Islet precursor cell (in vitro differentiated cells): ENCODE data around the gene ST3GAL3.

Source experiments
- DNase-seq: peaks from one replicate; pipeline ENCODE4 v3.0.0-alpha.2; 2018

ST3GAL3 gene

DNA sequence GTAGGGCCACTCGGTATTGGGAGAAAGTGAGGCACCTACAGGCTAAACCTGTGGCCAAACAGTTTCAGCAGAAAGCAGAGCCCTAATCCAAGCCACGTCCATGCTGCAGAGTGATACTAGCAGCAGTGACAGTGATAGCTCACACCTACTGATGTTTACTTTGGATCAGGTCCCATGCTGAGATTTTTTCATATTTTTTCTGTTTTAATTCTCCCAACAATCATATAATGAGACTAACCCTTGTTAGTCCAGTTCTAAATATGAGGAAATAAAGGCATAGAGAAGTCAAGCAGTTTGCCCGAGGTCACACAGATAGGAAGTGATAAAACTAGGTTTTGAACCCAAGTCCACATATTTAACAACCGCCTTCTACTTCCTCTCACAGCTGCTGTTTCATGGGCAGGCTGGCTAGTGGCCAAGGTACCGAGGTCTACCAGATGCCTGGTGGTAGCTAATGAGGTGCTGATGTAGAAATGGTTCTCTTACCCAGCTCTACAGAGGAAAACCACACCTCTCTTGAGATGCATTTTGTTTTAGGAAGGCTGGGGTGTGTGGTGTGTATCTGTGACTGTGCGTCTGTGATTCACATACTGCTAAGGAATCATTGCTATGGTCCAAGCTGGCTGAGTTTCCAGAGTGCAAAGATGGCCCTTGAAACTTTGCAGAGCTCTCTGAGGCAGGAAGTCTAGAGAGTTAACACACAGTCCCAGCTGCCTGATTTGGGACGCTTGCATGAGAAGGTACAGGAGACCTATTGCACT is 146.0 kb downstream of the ST3GAL3 start:
- peak; percentile 49 for DNase-seq

GRCh38 chr1:43854473-43854872 is 147.1 kb downstream of the ST3GAL3 start:
- peak; percentile 20 for DNase-seq

GRCh38 chr1:43856188-43856587 is 148.9 kb downstream of the ST3GAL3 start:
- no peak for DNase-seq

DNA sequence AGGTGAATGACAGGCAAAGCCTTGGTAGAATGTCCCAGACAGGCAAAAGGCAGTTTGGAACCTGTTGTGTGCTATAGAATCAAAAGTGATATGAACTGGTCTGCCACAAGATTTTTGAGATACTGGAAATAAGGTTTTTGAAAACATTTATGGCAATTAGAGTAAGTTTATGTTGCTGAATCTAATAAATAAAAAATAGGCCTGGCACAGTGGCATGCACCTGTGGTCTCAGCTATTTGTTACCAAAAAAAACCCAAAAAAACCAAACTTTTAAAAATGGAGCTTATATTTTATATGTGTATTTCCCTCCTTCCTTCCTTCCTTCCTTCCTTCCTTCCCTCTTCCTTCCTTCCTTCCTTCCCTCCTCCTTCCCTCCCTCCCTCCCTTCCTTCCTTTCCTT is 149.8 kb downstream of the ST3GAL3 start:
- peak; percentile 4 for DNase-seq

- DNase-seq: peak; percentile 99
Observed at GRCh38 chr1:43858324-43858723, 151.0 kb downstream of the ST3GAL3 start.

DNA sequence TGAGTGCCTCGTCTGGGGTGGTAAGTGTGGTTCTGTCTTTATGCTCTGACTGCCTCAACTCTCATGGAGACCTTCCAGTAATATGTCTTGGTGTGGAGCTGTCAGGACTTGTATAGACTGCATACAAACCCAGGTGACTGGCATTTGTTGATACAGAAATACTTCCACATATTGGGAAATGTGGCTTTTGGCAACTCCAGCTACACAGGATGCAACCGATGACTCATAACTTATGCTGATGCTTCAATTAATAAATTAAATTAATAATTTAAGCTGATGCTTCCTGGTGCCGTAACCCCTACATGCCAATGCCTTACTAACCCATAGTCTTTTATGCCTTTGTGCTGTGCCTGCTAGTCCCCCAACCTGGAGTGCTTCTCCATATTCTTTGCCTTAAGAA is 154.0 kb downstream of the ST3GAL3 start:
- DNase-seq: no peak

DNA sequence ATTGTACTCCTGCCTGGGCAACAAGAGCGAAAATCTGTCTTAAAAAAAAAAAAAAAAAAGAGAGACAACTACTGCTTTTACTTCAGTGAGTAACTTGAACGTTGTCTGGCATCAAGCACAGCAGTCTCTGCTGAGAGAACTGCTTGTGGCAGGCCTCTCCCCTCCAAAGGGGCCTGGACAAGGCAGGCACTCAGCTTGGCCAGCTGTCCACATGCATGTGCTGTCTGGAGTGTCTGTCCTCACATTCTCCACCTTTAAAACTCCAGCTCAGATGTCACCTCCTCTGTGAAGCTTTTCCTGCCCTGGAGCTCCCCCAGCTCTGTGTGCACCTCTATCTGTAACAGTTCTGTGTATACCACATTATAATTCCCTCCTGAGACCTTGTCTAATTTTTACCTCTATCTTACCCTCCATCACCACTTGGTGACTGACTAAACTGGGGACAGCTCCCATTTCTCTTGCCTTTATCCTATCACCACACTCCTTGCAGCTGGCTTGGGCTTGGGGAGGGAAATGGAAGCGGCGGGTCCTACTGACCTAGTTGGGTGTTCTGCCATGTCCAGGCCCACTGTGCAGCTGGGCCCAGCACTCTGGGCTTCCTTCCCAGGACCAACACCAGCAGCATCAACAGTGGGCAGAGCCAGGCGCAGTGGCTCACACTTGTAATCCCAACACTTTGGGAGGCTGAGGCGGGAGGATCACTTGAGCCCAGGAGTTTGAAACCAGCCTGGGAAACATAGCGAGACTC is 154.8 kb downstream of the ST3GAL3 start:
- peak; percentile 47 for DNase-seq

DNA sequence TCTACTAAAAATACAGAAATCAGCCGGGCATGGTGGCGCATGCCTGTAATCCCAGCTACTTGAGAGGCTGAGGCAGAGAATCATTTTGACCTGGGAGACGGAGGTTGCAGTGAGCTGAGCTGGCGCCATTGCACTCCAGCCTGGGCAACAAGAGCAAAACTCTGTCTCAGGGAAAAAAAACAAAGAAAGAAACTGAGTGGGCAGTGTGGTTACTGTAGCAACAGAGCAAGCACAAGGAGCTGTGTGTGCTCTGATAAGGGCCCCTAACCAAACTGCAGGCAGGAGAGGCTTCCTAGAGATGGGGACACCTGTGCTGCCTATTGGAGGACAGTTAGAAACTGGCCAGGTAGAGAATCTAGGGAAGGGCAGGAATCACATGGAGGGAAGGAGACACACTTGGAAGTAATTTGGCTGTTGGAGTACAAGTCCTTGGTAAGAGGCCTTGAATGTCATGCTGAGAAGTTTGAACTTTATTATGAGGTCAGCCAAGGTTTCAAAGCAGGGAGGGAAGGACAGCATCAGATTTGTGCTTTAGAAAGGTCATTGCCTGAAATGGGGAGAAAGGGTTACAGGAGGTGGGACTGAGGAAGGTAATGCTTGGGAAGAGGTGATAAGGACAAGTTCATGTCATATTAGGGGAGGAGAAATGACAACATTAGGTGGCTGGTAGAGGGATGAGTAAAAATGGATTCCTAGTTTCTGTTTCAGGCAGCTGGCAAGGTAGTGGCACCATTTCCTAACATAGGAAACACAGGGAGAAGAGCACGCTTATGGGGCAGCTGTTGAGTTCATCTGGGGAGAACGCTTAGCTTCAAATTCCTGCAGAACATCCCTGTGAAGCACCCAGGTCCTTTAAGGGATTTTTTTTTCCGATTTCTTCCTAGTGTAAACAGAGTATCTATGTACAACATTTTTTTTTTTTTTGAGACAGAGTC is 157.0 kb downstream of the ST3GAL3 start:
- DNase-seq: peak; percentile 31

GRCh38 chr1:43866201-43866600 is 158.9 kb downstream of the ST3GAL3 start:
- DNase-seq: peak; percentile 12

DNA sequence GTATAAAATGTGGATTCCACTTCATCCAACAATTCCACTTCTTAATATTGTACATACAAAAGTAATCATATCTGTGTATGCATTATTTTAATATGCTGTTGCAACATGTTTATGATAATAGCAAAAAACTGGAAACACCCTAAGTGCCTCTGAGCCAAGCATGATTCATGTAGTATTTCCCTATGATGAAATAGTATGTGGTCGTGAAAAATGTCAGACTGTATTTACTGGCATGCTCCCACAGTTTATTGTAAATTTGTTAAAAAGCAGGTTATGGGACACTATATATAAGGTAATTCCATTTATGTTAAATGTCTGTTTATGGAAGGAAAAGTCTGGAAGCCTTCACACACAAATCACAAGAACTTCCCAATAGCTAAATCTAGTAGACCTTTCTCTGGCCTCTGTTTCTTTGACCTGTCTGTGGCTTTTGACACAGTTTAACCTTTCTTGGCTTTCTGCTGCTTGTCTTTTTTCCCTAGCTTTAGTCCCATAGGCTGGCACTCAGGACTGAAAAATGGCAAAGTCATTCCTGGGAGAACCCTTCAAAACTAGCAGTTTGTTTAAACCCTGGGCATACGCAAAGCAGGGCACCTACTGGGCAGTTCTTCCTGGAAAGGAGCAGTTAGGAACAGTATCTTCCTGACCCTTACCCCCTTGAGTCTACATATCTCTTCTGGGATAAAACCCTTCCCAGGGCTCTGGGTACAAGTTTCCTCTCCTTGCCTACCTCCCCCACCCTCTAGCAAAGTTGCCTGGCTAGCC is 160.8 kb downstream of the ST3GAL3 start:
- DNase-seq: peak; percentile 22

DNA sequence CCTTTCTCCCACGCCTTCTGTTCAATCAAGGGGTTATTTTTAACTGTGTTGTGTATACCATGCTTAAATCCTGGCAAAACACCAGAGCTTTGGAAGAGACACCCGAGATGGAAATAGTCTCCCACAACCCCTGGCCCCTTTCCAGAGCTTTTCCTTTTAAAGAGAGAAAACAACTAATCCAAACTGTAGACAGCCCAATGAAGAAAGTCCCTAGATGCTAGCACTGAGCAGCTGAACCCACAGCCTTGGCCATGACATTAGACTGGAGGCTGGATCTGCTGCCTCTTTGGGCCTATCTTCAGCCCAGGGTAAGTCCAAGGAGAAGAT is 161.4 kb downstream of the ST3GAL3 start:
- DNase-seq: peak; percentile 26

DNA sequence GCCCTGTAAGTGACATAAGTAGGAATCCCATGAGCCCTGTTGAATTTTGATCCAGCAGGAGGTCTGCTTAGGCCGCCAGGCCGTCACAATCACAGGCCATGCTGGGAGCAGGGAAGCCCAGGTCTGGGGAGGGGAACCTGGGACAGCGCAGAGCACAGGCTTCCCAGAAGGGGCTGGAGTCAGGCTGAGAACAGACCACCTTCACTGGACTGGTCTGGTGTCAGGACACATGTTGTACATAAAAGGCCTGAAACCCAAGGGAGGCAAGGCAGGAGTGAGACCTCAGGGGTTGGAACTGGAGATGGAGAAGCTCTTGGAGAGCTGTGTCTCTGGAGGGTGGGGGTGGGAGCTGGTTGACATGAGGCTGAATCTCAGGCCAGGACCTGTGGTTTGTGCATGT is 163.0 kb downstream of the ST3GAL3 start:
- DNase-seq: peak; percentile 41

DNA sequence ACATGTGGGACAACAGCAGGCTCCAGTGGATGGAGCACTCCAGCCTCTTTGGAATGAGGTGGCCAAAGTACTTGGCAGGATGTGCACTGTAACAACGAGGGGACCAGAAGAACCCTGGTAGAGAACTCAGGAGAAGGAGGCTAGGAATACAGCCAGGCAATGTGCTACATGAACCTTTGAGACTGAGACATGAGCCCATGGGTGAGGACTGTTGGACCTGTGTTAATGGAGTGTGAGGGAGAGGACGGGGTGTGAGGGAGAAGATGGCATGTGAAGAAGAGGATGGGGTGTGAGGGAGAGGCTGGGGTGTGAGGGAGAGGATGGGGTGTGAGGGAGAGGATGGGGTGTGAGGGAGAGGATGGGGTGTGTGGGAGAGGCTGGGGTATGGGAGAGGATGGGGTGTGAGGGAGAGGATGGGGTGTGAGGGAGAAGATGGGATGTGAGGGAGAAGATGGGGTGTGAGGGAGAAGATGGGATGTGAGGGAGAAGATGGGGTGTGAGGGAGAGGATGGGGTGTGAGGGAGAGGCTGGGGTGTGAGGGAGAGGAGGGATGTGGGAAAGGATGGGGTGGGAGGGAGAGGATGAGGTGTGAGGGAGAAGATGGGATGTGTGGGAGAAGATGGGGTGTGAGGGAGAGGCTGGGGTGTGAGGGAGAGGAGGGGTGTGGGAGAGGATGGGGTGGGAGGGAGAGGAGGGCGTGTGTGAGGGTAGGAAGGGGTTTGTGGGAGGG is 164.0 kb downstream of the ST3GAL3 start:
- peak; percentile 2 for DNase-seq

- peak; percentile 16 for DNase-seq
Observed at GRCh38 chr1:43872280-43872679, 164.9 kb downstream of the ST3GAL3 start.

DNA sequence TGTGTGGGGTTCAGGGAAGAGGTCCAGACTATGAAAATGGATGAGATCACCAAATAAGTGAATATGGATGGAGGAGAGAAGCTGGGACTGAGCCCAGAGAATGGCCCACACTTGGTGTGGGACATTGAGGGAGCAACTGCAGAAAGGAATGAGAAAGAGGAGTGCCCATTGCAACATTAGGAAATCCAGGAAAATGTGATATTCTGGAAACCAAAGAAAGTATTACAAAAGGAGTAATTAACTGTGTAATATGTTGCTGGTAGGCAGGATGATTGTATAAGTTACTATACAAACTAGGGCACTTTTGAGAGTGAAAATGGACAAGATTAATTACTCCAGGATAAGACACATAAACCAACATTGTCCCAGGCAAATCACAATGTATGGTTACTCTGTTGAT is 166.5 kb downstream of the ST3GAL3 start:
- DNase-seq: no peak

DNA sequence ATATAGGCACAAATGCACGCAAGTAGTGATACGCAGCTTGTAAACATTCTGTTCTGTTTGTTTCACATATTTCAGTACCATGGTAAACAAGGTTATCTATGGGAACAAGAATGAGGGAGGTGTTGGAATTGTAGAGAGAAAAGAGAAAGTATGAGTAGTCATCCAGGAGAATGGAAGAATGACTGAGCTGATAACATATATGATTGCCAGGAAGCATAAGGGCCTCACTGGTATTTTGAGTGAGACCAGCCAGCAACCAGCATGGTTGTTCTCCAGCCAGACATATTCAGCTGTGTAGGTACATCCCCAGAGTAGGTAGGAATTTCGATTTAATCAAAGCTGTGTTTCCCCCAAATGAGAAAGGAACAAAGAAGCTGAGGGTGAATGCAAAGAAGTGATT is 167.4 kb downstream of the ST3GAL3 start:
- no peak for DNase-seq

GRCh38 chr1:43875331-43875730 is 168.0 kb downstream of the ST3GAL3 start:
- no peak for DNase-seq

GRCh38 chr1:43877101-43877500 is 169.8 kb downstream of the ST3GAL3 start:
- no peak for DNase-seq

DNA sequence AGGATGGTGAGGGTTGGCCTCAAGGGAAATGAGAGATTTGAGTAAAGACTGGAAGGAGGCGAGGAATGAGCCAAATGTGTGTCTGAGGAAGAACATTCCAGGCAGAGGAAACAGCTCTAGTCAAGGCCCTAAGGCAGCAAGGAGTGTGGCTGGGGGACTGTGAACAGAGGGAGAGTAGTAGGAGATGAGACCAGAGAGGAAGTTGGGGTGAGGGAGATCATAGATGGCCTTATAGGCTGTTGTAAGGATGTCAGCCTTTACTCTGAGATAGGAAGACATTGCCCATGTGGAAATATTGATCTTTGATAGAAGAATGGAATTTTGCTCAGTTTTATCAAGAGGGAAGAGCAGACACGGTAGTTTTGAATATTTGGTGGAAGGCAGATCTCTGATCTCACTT is 171.1 kb downstream of the ST3GAL3 start:
- DNase-seq: no peak

- DNase-seq: no peak
Observed at GRCh38 chr1:43878854-43879253, 171.5 kb downstream of the ST3GAL3 start.

DNA sequence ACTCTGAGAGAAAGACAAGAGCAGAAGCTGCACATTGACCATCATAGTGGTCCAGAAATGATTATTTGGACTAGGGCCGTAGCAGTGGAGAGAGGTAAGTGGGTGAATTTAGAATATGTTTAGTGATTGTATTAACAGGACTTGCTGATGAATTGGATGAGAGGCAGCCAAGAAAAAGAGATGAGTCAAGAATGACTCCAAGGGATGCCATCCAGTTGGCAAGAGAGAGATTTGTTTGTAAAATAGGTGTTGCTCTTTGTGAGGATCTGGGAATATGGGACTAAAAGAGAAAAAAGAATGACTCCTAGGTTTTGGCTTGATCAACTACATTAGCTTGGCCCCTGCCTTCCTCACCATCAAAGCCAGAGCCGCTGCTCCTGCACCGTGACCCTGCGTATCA is 172.1 kb downstream of the ST3GAL3 start:
- DNase-seq: no peak

DNA sequence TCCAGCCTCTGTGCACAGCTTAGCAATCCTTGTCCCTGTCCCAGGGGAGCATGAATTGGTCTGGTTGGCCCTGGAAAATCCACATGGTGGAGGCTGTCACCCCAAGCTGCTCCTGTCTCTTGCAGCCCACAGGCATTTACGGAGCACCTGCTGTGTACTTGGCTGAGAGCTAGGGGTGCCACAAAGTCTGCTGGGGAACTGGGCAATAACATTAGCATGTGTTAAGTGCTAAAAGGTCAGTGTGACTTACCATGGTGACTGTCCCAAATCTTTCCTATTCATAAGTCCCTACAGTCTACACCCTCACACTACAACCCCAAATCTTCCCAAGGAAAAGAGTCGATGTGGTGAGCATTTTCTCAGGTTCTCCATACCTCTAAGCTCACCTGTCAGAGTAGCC is 172.7 kb downstream of the ST3GAL3 start:
- DNase-seq: no peak
